ENCODE data around the gene SCPEP1.
"Not testable (repeated sequence)": the region's sequence is repeated elsewhere in the genome, so short reads cannot be mapped to it uniquely, and the experiment has no call there.

Gene SCPEP1

GRCh38 chr17:56977673-56978395 is at the start of gene SCPEP1:
SCPEP1 (plus strand) TSS chr17:56978131; CDS start chr17:56978160, 29 bp downstream.
- H3K4me1 Mint-ChIP-seq = peaks cover 23% of the 10 kb centered on the region
- DNase-seq = peak; percentile 87
- peak within 1 kb of the TSS; percentile 75 for H3K27ac Mint-ChIP-seq
- peaks cover 34% of the 10 kb centered on the region for H3K27me3 Mint-ChIP-seq
- peak within 1 kb of the TSS; percentile 79 for H3K4me3 Mint-ChIP-seq
- no peaks in the 10 kb centered on the region for H3K36me3 Mint-ChIP-seq
- CTCF ChIA-PET = interaction anchor here (0.5 to 0.7 kb wide), 2 partner anchors 117 to 1548 kb away, joined by 3 read pairs; no protein-coding TSS in a partner anchor
- H3K9me3 Mint-ChIP-seq = no peaks in the 10 kb centered on the region

GRCh38 chr17:56928586-56928985 is 49.3 kb upstream of the SCPEP1 start:
- Mint-ChIP-seq H3K36me3 (peaks cover 8% of the 10 kb centered on the region), H3K27ac (no peak overlapping the region), H3K9me3 (peaks cover 16% of the 10 kb centered on the region), H3K27me3 (peaks cover 14% of the 10 kb centered on the region), H3K4me3 (no peak overlapping the region), H3K4me1 (no peaks in the 10 kb centered on the region)
- no peak for DNase-seq
- CTCF ChIA-PET = interaction anchor here (0.8 kb wide), 1 partner anchor 108 kb away, joined by 3 read pairs; no protein-coding TSS in a partner anchor

GRCh38 chr17:56929362-56929969 is 48.5 kb upstream of the SCPEP1 start:
- Mint-ChIP-seq H3K4me1 (peaks cover 1% of the 10 kb centered on the region), H3K9me3 (peaks cover 16% of the 10 kb centered on the region), H3K4me3 (no peak overlapping the region), H3K27ac (no peak overlapping the region), H3K27me3 (peaks cover 9% of the 10 kb centered on the region), H3K36me3 (peaks cover 15% of the 10 kb centered on the region)
- no peak for DNase-seq
- CTCF ChIA-PET = interaction anchor here (1.3 kb wide), 1 partner anchor 10 kb away, joined by 3 read pairs; no protein-coding TSS in a partner anchor

GRCh38 chr17:56930739-56931337 is 47.1 kb upstream of the SCPEP1 start:
- Mint-ChIP-seq H3K4me1 (peaks cover 4% of the 10 kb centered on the region), H3K9me3 (peaks cover 16% of the 10 kb centered on the region), H3K27me3 (peaks cover 4% of the 10 kb centered on the region), H3K4me3 (no peak overlapping the region), H3K27ac (no peak overlapping the region), H3K36me3 (peaks cover 18% of the 10 kb centered on the region)
- CTCF ChIA-PET = interaction anchor here (1.0 to 1.3 kb wide), 2 partner anchors 11 kb away, joined by 3 read pairs; no protein-coding TSS in a partner anchor
- DNase-seq = no peak

- Mint-ChIP-seq H3K4me3 (no peak overlapping the region), H3K4me1 (peaks cover 11% of the 10 kb centered on the region), H3K36me3 (peaks cover 31% of the 10 kb centered on the region), H3K9me3 (peaks cover 14% of the 10 kb centered on the region), H3K27ac (no peak overlapping the region), H3K27me3 (no peaks in the 10 kb centered on the region)
- CTCF ChIA-PET = interaction anchor here (1.4 kb wide), 1 partner anchor 113 kb away, joined by 5 read pairs; no protein-coding TSS in a partner anchor
- no peak for DNase-seq
These were observed 44.7 kb upstream of the SCPEP1 start for GRCh38 chr17:56933151-56933745.

GRCh38 chr17:56933868-56934267 is 44.1 kb upstream of the SCPEP1 start:
- peaks cover 15% of the 10 kb centered on the region for H3K4me1 Mint-ChIP-seq
- no peak overlapping the region for H3K27ac Mint-ChIP-seq
- H3K4me3 Mint-ChIP-seq = no peak overlapping the region
- peaks cover 12% of the 10 kb centered on the region for H3K9me3 Mint-ChIP-seq
- peaks cover 36% of the 10 kb centered on the region for H3K36me3 Mint-ChIP-seq
- no peak for DNase-seq
- CTCF ChIA-PET = no interaction called here
- H3K27me3 Mint-ChIP-seq = no peaks in the 10 kb centered on the region

- Mint-ChIP-seq H3K27ac (no peak overlapping the region), H3K4me3 (no peak overlapping the region), H3K36me3 (peaks cover 38% of the 10 kb centered on the region), H3K9me3 (peaks cover 10% of the 10 kb centered on the region), H3K27me3 (no peaks in the 10 kb centered on the region), H3K4me1 (peaks cover 15% of the 10 kb centered on the region)
- no peak for DNase-seq
- CTCF ChIA-PET = no interaction called here
These were observed 43.7 kb upstream of the SCPEP1 start for GRCh38 chr17:56934280-56934679.

- Mint-ChIP-seq H3K36me3 (peaks cover 44% of the 10 kb centered on the region), H3K4me1 (peaks cover 15% of the 10 kb centered on the region), H3K9me3 (peaks cover 5% of the 10 kb centered on the region), H3K27me3 (no peaks in the 10 kb centered on the region), H3K27ac (no peak overlapping the region), H3K4me3 (no peak overlapping the region)
- DNase-seq = no peak
- CTCF ChIA-PET = interaction anchor here (1.2 kb wide), 1 partner anchor 116 kb away, joined by 3 read pairs; no protein-coding TSS in a partner anchor
These were observed 42.5 kb upstream of the SCPEP1 start for GRCh38 chr17:56935461-56935860.

GRCh38 chr17:56936697-56937322 is 41.1 kb upstream of the SCPEP1 start:
- Mint-ChIP-seq H3K9me3 (no peaks in the 10 kb centered on the region), H3K4me3 (no peak overlapping the region), H3K27me3 (no peaks in the 10 kb centered on the region), H3K4me1 (peaks cover 15% of the 10 kb centered on the region), H3K27ac (no peak overlapping the region), H3K36me3 (peaks cover 50% of the 10 kb centered on the region)
- DNase-seq = no peak
- CTCF ChIA-PET = interaction anchor here (1.3 kb wide), 1 partner anchor 47 kb away, joined by 3 read pairs; no protein-coding TSS in a partner anchor

- Mint-ChIP-seq H3K4me1 (peaks cover 15% of the 10 kb centered on the region), H3K27ac (no peak overlapping the region), H3K4me3 (no peak overlapping the region), H3K9me3 (no peaks in the 10 kb centered on the region), H3K36me3 (peaks cover 52% of the 10 kb centered on the region), H3K27me3 (no peaks in the 10 kb centered on the region)
- CTCF ChIA-PET = interaction anchor here (0.5 to 1.0 kb wide), 3 partner anchors 118 to 359 kb away, joined by 3 to 6 read pairs (median 3); no protein-coding TSS in a partner anchor
- no peak for DNase-seq
These were observed 40.2 kb upstream of the SCPEP1 start for GRCh38 chr17:56937687-56938086.

- not testable (repeated sequence) for H3K27me3 Mint-ChIP-seq, DNase-seq, H3K27ac Mint-ChIP-seq, H3K9me3 Mint-ChIP-seq, H3K4me3 Mint-ChIP-seq
- Mint-ChIP-seq H3K4me1 (peaks cover 15% of the 10 kb centered on the region), H3K36me3 (peaks cover 51% of the 10 kb centered on the region)
- CTCF ChIA-PET = interaction anchor here (0.5 to 1.0 kb wide), 3 partner anchors 119 to 360 kb away, joined by 3 to 6 read pairs (median 3); no protein-coding TSS in a partner anchor
These were observed 39.7 kb upstream of the SCPEP1 start for GRCh38 chr17:56938206-56938605.

GRCh38 chr17:56939869-56940484 is 38.0 kb upstream of the SCPEP1 start:
- peaks cover 52% of the 10 kb centered on the region for H3K36me3 Mint-ChIP-seq
- H3K27me3 Mint-ChIP-seq = no peaks in the 10 kb centered on the region
- CTCF ChIA-PET = interaction anchor here (0.6 to 1.6 kb wide), 17 partner anchors 11 to 160 kb away, joined by 3 to 35 read pairs (median 4); partner anchors contain the start of genes C17orf67, DGKE and TRIM25
- no peaks in the 10 kb centered on the region for H3K9me3 Mint-ChIP-seq
- no peak for DNase-seq
- no peak overlapping the region for H3K4me3 Mint-ChIP-seq
- H3K27ac Mint-ChIP-seq = no peak overlapping the region
- H3K4me1 Mint-ChIP-seq = peaks cover 11% of the 10 kb centered on the region

- CTCF ChIA-PET = interaction anchor here (0.7 kb wide), 1 partner anchor 357 kb away, joined by 3 read pairs; no protein-coding TSS in a partner anchor
These were observed 34.3 kb upstream of the SCPEP1 start for GRCh38 chr17:56943505-56944125.

More at GRCh38 chr17:56943505-56944125, 34.3 kb upstream of the SCPEP1 start:
- peaks cover 45% of the 10 kb centered on the region for H3K36me3 Mint-ChIP-seq
- no peak for DNase-seq
- no peaks in the 10 kb centered on the region for H3K27me3 Mint-ChIP-seq
- H3K27ac Mint-ChIP-seq = no peak overlapping the region
- no peaks in the 10 kb centered on the region for H3K9me3 Mint-ChIP-seq
- H3K4me3 Mint-ChIP-seq = no peak overlapping the region
- H3K4me1 Mint-ChIP-seq = peaks cover 2% of the 10 kb centered on the region
